Skeletal muscle cell (primary cell): ENCODE measurements around the gene SLC46A1.

Experiments
- DNase-seq: peaks from one replicate; pipeline ENCODE4 v3.0.0-alpha.2; 2010; ENCODE audit warnings: low read depth
- H3K4me3 ChIP-seq: 2 replicates; pipeline ENCODE4 v1.5.1; 2011; ENCODE audit warnings: low read depth, mild to moderate bottlenecking, control low read depth, low read length, moderate library complexity

SLC46A1 gene

DNA sequence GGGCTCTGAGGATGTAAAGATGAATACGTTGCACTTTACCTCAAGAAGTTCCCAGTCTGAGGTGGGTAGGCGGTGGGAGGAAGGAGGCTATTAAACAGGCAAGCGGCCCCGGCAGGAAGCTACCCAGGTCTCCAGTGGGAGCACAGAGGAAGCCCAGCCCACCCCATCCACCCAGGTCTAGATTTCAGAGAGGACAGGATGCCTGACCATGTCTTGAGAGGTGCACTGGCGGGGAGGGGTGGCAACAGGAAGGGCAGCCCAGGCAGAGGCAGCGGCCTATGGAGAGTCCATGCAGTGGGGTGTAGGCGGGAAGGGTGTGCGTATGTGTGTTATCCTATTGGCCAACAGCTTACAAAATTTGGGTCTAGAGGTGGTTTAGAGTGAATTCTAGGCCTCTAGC, 20.6 kb downstream of the SLC46A1 start:
- H3K4me3 ChIP-seq = no peak overlapping the region
- DNase-seq = no peak

- no peak for DNase-seq
- H3K4me3 ChIP-seq = no peak overlapping the region
These were observed 21.0 kb downstream of the SLC46A1 start for GRCh38 chr17:28385037-28385400.

- H3K4me3 ChIP-seq = peak overlapping the region; percentile 25
- DNase-seq = no peak
These were observed 21.6 kb downstream of the SLC46A1 start for GRCh38 chr17:28384281-28385036.

DNA sequence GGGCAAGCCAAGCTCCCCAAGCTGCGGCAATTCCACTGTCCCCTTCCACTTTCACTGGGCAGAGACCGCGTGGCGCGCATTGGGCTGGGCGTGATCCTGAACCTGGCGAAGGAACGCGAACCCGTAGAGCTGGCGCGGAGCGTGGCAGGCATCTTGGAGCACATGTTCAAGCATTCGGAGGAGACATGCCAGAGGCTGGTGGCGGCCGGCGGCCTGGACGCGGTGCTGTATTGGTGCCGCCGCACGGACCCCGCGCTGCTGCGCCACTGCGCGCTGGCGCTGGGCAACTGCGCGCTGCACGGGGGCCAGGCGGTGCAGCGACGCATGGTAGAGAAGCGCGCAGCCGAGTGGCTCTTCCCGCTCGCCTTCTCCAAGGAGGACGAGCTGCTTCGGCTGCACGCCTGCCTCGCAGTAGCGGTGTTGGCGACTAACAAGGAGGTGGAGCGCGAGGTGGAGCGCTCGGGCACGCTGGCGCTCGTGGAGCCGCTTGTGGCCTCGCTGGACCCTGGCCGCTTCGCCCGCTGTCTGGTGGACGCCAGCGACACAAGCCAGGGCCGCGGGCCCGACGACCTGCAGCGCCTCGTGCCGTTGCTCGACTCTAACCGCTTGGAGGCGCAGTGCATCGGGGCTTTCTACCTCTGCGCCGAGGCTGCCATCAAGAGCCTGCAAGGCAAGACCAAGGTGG, 24.7 kb downstream of the SLC46A1 start:
- H3K4me3 ChIP-seq = no peak overlapping the region
- no peak for DNase-seq

GRCh38 chr17:28379814-28380801, 25.9 kb downstream of the SLC46A1 start:
- no peak overlapping the region for H3K4me3 ChIP-seq
- no peak for DNase-seq

GRCh38 chr17:28372945-28373274, 33.1 kb downstream of the SLC46A1 start:
- peak overlapping the region; percentile 71 for H3K4me3 ChIP-seq
- DNase-seq = no peak

DNA sequence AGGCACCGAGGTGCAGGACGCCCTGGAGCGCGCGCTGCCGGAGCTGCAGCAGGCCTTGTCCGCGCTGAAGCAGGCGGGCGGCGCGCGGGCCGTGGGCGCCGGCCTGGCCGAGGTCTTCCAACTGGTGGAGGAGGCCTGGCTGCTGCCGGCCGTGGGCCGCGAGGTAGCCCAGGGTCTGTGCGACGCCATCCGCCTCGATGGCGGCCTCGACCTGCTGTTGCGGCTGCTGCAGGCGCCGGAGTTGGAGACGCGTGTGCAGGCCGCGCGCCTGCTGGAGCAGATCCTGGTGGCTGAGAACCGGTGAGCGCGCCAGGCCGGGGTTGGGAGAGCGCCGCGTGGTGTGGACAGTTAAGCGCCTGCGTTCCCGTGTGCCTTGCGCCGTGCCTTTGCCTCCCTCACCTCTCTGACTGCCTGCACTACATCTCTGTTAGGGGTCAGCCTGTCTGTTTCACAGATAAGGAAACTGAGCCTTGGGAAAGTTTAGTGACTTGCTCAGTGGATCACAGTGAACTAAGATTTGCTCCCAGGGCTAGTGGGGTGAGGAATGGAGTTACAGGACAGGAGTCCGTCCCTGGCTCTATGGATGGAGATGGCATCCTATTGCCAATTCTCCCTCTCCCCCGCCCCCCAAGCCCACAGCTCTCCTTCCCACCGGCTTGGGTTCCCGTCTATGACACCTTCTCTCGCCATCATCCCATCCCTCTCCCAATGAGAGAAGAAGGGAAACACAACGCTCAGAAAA, 33.6 kb downstream of the SLC46A1 start:
- peak overlapping the region; percentile 71 for H3K4me3 ChIP-seq
- DNase-seq = no peak

GRCh38 chr17:28371245-28372202, 34.5 kb downstream of the SLC46A1 start, which contains the start of gene SARM1:
Gene SARM1, plus strand, starts transcription at chr17:28371694. Its CDS starts 339 bp downstream, at chr17:28372033.
- peak; percentile 67 for DNase-seq
- peak within 1 kb of the TSS; percentile 71 for H3K4me3 ChIP-seq

DNA sequence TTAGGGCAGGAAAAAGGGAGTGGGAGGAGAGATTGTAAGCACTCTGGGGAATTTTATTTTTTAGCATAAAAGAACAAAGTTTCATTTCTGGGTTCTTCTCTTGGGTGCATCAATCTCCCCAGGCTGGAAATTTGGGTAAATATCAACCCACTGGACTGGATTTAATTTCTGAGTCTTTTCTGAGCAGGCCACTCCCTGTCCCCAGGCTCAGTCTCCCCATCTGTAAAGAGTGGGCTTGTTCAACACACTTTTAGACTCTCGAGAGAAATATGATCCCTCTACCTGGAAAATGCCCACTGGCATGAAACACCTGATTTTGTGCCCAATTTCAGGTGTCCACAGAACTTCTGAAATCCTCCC, 35.3 kb downstream of the SLC46A1 start:
- peak overlapping the region; percentile 71 for H3K4me3 ChIP-seq

DNA sequence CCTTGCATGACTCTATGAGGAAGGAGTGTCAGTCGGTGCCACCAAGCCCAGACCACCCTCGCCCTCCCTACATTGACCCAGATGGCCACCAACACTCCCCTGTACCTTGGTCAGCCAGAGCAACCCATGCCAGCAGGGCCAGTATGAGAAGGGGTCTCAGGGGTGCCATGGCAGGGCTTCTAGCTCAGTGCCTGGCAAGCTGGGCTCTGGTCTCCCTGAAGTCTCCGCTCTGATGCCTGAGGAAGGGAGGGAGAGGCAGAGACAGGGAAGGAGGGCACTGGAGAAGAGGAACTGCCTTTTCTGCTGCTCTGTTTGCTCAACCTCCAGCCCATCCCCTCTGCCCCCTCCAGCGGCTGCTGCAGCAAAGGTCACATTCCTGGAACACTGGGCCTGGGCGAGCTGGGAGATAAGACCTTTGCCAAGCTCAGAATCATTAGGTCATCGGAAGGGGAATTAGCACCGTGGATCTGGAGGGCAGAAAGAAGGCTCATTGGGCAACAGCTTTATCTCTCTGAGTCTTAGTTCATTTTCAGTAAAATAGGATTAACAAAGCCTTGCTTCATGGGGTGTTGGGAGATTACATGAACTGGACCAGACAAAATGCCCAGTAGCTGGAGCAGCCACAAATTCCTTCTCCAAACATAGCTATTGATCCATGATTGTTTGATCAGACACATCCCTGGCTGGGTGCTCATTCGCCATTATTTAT, 35.8 kb downstream of the SLC46A1 start, which contains the start of gene VTN:
TSS of gene VTN (minus strand) at position 273 of the 709 bp plus-strand sequence. CDS start at position 169, 104 bp downstream.
- peak within 1 kb of the TSS; percentile 71 for H3K4me3 ChIP-seq
- DNase-seq = no peak

More for the DNA sequence above, 35.3 kb downstream of the SLC46A1 start:
- no peak for DNase-seq

- DNase-seq = no peak
- H3K4me3 ChIP-seq = no peak overlapping the region
These were observed 36.4 kb downstream of the SLC46A1 start for GRCh38 chr17:28369684-28370034.

GRCh38 chr17:28368915-28369683, 36.9 kb downstream of the SLC46A1 start:
- H3K4me3 ChIP-seq = no peak overlapping the region
- DNase-seq = no peak

GRCh38 chr17:28368306-28368831, 37.6 kb downstream of the SLC46A1 start:
- no peak overlapping the region for H3K4me3 ChIP-seq
- DNase-seq = no peak

GRCh38 chr17:28367641-28368305, 38.2 kb downstream of the SLC46A1 start:
- H3K4me3 ChIP-seq = no peak overlapping the region
- no peak for DNase-seq

DNA sequence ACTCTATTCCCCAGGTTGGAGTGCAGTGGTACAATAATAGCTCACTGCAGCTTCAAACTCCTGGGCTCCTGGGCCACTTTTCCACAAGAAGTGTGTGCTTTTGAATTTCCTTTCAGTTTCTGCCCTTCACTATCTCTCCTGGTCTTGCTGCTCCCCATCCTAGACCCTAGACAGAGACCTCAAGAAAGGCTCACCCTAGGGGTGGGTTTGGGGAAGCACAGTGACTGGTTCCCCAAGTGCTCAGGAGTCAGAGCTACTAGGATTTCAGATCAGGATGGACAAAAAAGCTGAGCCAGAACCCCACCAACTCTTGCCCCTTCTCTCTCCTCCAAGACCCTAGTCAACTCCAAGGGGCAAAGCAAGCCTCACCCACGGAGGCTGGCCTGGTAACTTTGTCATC, 39.4 kb downstream of the SLC46A1 start:
- no peak for DNase-seq
- H3K4me3 ChIP-seq = no peak overlapping the region

DNA sequence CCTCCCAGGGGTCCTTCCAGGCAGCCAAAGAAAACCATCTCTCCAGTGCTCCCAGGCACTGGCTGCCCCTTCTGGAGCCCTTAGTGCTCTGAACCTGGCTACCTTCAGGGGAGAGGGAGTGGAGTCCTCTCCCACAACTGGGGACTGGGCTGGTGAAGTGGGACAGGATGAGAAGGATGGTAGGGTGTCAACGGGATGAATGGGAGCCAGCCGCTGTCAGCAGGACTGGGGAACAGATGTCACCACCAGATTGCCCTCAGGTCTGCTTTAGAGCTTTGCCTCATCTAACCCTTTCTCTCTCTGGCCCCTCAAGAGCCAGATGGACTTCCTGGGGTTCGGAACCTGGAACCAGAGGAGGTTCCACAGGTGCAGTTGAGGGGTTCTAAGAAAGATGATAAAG, 40.5 kb downstream of the SLC46A1 start:
- no peak for DNase-seq
- H3K4me3 ChIP-seq = no peak overlapping the region
